Frontal cortex (tissue), 4 donors: ENCODE data around the gene DNAI7. TPM values are rescaled to one million over a fixed set of nuclear protein-coding genes. Genes with fewer than 3 reads are reported as not detected.

Source experiments
- DNase-seq, 2 donors: peaks; one replicate each; pipeline ENCODE4 v3.0.0; 2012; ENCODE audit warnings: low spot score in 2 of 2
- FAIRE-seq: peaks from 2 replicates; lab custom pipeline; 2012; peaks lifted over from hg19 to GRCh38; lab: Jason Lieb, UNC
- total RNA-seq: library from RNA; depleted of rRNA; stranded (reverse); fragments of >200 nt; gene quantifications from one replicate; pipeline ENCODE4 v1.2.3, GENCODE V29; 2014
- donor health status: control.
- donor health status: control.
- donor health status: control.

Gene DNAI7
- total RNA-seq, 1 donor from 2014 or later, result 3.7 TPM

DNA sequence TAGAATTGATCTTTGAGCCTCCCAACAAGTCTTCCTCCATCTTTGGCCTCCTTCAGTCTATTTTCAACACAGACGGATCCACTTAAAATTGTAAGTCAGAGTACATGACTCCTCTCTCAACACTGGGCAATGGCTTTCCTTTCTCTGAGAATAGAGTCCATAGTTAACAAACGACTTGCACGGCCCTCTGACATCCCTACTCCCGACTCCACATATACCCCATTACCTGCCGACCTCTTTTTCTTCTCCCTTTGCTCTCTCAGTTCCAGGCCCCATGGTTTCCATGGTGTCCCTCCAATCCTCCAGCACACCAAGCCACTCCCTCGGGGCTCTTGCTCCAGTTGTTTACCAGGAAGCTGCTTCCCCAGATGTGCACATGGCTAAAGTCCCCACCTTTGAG, 84.7 kb downstream of the DNAI7 start:
- FAIRE-seq, result no peak
- DNase-seq, result no peak

DNA sequence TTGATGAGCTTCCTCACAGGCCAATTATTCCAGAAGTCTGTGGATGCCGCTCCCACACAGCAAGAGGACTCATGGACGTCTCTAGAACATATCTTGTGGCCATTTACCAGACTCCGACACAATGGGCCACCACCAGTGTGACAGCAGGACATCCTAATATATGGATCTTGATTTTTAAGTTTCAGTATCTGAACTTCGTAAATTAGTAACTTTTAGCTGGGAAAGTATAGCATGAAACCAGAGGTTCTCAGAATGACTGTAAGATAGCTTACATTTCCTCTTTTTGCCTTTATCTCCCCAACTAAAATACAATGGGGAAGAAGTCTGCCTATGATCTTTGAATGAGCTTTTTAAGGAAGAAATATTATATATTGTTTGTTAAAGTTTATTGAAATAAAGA, 87.0 kb downstream of the DNAI7 start:
- DNase-seq, result no peak
- FAIRE-seq, result no peak

DNA sequence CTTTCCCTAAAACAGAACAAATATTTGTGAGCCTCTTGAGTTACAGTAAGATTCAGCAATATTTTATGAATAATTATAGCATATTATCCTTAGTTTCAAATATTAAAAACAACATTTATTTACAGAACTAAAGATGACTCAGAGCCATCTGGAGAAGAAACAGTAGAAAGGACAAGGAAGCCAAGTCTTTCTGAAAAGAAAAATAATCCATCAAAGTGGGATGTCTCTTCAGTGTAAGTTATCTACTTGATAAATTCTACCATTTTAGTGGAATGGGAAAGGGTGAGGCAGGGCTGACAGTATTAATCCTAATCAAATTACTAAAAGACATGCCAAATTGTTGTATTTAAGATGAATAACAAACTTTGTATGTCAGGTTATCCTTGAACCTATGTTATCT, 88.1 kb downstream of the DNAI7 start:
- no peak for DNase-seq
- FAIRE-seq, result no peak

DNA sequence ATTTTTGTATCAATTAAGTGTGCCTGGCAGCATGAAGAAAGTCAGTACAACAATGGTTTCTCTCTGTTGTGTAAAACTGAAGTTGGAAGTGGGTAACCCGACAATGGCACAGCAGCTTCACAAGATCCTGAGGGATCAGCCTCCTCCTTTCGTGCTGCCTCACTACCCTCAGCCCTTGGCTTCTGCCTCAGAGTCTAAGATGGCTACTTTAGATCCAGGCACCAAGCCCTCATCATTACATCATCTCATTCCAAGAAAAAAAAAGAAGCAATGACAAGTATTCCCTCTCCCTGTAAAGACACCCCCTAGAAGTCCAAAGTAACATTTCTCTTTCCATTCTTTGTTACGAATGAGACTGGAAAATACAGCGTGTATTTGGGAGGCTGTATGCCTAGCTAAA, 92.6 kb downstream of the DNAI7 start:
- DNase-seq (no peak), FAIRE-seq (no peak)

DNA sequence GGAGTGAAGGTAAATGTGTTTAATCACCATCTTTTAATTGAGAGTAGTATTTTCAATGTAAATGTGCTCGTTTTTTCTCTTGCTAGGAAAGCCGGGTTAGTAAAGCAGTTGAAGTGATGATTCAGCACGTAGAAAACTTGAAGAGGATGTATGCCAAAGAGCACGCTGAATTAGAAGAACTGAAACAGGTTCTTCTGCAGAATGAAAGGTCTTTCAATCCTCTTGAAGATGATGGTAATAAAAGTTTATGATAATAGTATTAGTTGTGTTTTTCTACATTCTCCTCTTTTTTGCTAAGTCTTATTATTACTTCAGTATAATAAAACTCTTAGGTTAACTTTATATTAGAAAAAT, 93.9 kb downstream of the DNAI7 start:
- DNase-seq (no peak), FAIRE-seq (no peak)

DNA sequence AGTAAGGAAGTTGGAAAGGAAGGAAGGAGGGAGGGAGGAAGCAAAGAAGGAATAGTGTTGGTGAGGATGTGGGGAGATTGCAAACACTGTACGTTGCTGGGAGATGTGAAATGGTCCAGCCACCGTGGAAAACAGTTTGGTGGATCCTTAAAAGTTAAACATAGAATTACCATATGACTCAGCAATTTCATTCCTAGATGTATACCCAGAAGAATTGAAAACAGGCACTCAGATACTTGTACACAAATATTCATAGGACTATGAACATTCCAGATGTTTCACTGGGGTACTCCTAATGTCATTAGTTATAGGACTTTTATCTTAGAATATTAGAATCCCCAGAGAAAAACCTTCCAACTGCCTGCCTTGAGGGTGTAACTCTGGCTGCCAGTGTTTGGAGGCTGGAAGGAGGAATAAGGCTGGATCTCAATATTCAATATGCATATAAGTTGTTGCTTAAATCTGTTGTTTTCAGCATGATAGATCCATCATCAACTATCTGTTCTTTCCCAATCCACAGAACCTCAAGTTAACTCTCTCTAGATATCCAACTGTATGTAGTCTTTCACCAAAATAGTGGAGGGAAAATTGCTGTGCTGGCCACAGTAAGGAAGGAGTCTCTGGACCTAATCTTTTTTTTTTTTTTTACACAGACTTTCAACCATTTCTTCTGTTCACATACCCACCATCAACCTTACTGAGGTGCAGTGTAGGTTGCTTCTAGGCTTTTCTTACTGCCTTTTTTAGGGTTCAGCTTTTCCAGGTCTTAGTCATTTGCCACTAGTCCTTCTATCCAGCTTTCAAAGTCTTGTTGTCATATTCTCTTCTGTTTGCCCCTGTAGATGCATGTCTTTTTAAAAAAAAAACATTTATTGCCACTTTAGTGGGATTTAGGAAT, 94.5 kb downstream of the DNAI7 start:
- DNase-seq (no peak), FAIRE-seq (no peak)

DNA sequence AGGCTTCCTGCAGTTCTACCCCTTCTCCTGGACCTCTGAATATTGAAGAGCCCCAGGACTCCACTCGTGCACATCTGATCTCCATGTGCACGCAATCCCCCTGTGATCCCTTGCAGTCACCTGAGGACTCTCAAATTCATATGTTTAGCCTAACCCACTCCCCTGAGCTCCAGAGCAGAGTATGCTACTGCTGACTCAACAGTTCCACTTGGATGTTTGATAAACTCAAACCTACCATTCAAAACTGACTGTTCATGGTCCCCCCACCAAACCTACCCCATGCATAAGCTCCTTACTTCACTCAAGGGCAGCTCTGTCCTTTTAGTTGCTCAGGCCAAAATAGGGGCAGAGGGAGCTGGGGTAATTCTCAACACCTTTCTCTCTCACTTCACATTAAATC, 96.0 kb downstream of the DNAI7 start:
- FAIRE-seq (no peak), DNase-seq (no peak)

DNA sequence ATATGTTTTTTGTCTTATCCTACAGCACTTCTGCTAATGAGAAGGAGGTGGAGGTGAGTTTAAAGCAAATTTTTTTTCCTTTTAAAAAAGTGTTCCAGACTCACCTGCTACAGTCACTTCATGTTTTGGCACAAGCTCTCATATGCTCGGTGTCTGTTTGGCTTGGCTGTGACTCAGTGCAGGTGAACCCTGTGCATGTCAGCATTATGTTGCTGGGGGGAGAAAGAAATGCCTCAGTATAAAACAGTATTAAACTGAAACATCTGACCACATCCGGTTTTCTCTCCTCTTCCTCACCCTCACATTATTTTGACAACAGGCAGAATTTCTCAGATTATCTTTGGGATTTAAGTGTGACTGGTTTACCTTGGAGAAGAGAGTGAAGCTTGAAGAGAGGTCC, 105.2 kb downstream of the DNAI7 start:
- FAIRE-seq (no peak), DNase-seq (no peak)

DNA sequence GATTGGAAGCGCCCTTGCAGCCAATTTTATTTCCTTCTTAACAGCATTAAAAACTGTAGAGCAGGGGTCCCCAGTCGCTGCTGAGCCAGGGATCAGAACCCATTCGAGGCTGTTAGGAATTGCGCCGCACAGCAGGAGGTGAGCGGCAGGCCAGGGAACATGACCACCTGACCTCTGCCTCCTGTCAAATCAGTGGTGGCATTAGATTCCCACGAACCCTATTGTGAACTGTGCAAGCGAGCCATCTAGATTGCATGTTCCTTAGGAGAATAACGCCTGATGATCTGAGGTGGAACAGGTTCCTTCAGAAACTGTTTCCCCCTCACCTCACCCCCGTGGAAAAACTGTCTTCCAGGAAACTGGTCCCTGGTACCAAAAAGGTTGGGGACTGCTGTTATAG, 107.4 kb downstream of the DNAI7 start:
- FAIRE-seq, result no peak
- no peak for DNase-seq

DNA sequence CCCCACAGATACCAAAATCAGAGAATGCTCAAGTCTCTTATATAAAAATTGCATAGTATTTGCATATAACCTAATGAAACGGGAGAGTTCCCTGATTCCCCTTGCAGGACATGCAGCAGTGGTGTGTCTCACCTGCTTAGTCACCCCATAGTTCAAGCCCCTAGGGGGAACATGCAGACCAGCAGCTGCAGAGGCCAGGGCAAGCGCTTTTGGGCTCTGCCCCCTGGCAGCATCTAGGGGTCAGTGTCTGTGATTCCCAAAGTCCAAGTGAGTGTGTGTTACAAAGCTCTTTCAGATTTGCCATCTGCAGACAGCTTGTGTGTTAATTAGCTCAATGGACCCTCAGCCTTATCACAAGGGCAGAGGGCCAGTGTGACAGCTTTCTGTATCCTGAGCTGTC, 110.1 kb downstream of the DNAI7 start:
- no peak for DNase-seq
- no peak for FAIRE-seq

DNA sequence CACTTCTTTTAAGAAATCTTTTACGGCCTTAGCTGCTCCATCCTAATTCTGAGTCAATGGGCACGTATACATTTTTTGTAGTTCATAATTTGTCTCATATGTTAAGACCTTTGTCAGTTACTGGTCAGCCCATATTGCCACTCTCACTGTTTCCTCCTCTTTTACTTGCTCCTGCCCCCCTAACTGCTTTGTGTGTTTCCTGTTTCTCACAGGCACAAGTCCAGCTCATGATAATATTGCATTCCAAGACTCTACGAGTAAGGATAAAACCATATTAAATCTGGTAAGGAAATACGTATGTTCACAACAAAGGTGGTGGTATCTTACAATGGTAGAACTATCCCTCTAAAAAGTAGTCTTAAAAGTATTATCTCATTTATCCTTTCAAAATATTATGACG, 111.7 kb downstream of the DNAI7 start:
- FAIRE-seq, result no peak
- DNase-seq, result no peak

DNA sequence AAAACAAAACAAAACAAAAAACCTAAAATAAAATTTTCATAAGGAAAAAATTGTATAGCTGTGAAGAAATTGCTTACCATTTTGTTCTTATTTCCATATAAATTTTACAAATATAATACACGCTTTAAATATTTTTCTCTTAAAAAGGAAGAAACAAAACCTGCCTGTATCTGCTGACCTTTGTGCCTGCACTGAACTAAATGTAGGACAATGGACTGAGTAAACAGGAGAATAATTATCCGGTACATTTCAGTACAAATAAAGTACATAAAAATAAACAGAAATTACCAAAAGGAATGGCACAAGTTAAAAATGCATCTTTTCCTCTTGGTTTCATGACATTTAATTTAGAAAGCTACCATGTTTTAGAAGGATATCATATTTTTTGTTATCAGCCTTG, 112.3 kb downstream of the DNAI7 start:
- FAIRE-seq (no peak), DNase-seq (no peak)

DNA sequence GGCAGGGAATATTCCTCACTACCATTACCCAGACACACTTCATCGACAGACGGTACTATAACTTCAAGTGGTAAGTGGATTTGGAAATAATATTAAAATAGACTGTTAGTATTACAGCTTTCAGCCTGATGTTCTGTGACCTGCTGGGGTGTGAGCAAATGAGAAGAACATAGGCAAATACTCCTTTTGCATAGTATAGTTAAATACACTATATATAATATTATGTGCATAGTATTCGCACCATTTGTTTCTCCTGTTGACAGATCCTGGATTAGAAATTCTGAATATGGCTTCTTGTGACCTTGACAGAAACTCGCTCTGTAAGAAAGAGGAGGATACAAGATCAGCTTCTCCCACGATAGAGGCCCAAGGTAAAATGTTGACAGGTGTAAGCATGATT, 115.6 kb downstream of the DNAI7 start:
- DNase-seq, result no peak
- FAIRE-seq, result no peak

DNA sequence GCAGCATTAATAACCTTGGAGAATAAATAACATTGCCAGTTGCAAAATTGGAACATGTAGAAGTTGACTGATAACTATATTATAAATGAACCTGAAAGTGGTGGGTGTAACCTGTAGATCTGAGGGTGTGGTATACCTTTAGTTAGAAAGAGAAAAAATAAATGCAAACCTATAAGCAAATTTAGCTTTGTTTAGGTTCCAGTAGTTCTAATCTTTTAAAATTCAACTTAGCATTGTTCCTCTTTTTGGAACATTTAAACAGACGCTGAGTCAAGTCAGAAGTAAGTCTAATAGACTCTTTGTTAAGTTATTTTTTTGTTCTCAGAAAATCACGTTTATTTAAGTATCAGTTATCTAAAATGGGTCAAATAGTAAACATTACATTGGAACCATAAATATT, 120.0 kb downstream of the DNAI7 start:
- FAIRE-seq, result no peak
- DNase-seq, result no peak

DNA sequence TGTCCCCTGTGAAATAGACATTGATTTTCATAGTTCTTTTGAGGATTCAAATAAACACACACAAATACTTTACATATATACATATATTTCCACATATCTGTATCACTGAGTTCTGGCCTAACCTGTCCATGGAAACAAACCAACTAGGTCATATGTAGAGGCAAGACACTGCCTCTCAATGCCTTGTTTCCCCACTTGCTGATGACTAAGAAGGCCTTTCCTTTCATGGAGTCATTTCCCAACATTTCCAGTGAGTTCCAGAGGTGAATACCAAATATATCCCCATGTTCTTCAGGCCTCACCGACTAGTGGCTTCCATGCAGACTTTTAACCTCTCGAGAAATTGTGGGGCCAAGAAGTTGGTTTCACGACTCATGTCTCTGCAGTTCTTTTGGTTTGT, 120.8 kb downstream of the DNAI7 start:
- DNase-seq, result no peak
- no peak for FAIRE-seq

DNA sequence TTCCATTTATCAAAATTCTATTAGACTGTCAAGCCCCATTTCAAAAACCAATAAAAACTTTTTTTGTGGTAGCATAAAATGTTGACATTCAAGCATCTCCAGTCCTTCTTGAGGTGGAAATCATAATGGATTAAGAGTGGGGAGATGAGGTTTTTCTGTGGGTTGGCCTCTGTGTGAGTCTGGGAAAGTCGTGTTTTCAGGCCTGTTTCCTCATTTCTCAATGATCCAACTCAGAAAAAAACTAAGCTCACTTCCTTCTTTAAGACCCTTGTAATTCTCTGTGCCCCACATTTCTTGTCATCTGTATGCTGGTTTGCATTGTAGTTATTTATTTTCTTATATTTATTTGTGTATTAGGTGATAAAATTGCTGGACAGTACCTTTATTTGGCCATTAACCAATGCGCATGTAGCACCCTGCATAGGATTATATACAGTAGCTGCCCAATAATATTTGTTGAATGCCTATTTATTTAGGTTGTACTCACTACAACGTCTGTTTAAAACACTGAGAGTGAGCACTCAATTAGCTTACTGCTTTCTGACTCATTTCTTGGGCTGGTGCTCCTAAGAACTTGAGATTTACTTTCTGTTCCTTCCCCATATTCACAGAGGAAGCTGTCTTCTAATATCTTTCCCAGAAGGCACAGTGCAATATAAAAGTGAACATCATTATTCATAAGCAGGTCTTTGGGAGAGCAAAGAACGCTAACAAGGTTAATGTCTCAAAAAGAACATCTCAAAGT, 121.9 kb downstream of the DNAI7 start:
- no peak for FAIRE-seq
- no peak for DNase-seq

DNA sequence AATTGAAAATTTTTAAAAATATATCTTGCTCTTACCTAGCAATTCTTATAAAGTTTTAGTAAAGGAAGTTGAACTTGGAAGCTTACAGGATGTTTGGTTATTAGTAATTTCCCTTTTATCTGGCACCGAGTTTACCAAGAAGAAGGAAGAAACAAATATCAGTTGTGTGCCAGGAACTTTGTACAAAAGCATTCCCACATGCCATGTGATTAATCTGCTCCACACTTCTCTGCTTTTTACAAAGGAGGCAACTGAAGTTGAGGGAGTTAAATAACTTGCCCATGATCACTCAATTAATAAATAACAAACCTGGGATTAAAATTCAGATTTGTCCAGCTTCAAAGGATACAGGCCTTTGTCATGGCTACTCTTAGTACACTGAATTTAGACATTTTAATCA, 123.6 kb downstream of the DNAI7 start:
- no peak for DNase-seq
- no peak for FAIRE-seq

DNA sequence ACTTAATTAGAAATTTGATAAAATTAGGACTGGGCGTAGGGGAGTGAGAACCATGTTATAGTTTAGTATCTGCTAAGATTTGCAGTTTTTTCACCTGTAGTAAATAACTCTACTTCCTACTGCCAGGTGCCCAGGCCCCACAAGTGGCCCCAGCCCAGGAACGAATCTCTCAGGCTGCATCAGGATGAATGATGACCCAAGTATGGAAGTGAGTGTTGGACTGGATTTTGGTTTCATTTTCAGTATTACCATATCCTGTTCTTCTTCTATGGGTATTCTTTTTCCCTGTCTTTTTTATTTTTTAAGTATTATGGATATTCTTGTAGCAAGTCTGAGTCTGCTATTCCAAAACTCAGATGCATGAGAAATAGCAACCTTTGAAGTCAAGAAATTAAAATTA, 125.7 kb downstream of the DNAI7 start:
- no peak for DNase-seq
- FAIRE-seq, result no peak

DNA sequence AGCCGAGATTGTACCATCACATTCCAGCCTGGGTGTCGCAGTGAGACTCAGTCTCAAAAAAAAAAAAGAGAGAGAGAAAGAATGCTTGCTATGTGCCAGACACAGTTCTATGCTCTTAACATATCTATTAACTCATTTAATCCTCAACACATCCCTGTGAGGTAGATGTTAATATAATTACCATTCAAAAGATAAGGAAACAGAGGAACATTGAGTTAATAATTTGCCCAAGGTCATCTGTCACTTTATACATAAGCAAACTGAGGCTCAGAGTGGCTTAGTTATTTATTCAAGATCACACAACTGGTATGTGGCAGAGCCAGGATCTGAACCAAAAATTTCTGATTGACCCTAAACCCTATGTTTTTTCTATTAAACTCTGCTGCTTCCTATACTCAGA, 129.9 kb downstream of the DNAI7 start:
- FAIRE-seq, result no peak
- no peak for DNase-seq

DNA sequence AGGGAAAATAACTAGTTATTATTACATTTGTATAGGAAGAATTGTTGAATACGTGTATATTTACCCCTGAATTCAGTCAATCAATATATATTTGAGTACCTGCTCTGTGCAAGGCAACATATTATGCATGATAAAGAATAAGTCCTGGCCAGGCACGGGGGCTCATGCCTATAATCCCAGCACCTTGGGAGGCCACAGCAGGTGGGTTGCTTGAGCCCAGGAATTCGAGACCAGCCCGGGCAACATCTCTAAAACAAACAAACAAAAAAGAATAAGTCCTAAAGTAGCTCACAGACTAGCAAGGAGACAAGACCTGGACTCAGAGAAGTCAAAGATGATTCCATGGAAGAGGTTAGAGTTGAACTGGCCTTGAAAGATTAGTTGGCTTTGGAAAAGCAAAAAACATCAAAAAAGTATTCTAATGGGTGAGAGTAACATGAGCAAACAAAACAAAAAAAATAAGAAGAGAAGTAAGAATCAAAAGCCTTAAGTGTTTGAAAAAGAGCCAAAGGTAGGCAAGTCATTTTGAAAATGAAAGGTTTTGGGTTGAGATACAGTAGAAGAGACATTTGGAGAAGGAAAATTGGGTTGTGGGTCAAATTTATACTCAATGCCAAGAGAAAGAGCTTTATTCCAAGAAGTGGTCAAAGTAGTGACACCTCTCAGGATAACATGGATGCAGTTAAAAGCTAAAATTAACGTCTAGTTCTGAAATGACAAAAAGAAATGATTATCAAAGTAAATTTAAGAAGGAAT, 130.9 kb downstream of the DNAI7 start:
- DNase-seq (no peak), FAIRE-seq (no peak)

DNA sequence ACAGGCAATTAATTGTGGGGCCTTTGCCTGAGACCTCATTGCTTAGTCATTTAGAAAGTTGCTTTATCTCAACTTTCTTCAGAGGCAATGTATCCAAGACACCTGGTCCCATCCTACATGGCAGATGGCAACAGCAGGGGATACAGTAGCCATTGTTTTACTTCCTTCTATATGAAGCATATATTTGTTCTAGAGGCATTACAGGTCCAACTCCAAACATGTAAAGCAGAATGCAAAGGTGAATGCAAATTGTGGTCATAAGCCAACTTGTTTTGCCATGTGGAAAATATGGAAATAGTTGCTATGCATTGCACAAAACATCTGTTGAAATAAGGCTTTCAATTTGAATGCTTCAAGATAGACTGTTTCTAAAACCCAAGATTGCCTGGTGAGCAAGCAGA, 136.3 kb downstream of the DNAI7 start:
- no peak for DNase-seq
- no peak for FAIRE-seq
